Mesothelial cell of epicardium (in vitro differentiated cells): ENCODE measurements around the gene SLC45A1. TPM values are rescaled to one million over a fixed set of nuclear protein-coding genes. Genes with fewer than 3 reads are reported as not detected.

Experiments
- DNase-seq, 2 experiments: peaks; one replicate each; pipeline ENCODE4 v3.0.0; 2021; ENCODE audit warnings: low spot score in 2 of 2; ENCODE audit not compliant: unreplicated experiment in 2 of 2
- H3K27ac Mint-ChIP-seq: 2 replicates; pipeline ENCODE4 v1.8.0; 2021; ENCODE audit warnings: mixed read lengths
- H3K27me3 Mint-ChIP-seq: 2 replicates; pipeline ENCODE4 v1.8.0; 2021; ENCODE audit warnings: low read depth, mixed read lengths
- H3K36me3 Mint-ChIP-seq: 2 replicates; pipeline ENCODE4 v1.8.0; 2021; ENCODE audit warnings: mixed read lengths
- H3K4me1 Mint-ChIP-seq: 2 replicates; pipeline ENCODE4 v1.8.0; 2021; ENCODE audit warnings: mixed read lengths
- H3K4me3 Mint-ChIP-seq: 2 replicates; pipeline ENCODE4 v1.8.0; 2021; ENCODE audit warnings: mild to moderate bottlenecking, moderate library complexity, mixed read lengths
- H3K9me3 Mint-ChIP-seq: 2 replicates; pipeline ENCODE4 v1.8.0; 2021; ENCODE audit warnings: mixed read lengths
- total RNA-seq: library from RNA; stranded (reverse); gene quantifications from 3 replicates; pipeline ENCODE4 v1.2.1, GENCODE V29; 2021
- TF ChIP-seq, protein P1 (sequence below): fragments of 200-600 bp; sonication (generic); IDR thresholded peaks from one replicate; pipeline ENCODE4 v1.5.0; 2021; ENCODE audit warnings: antibody characterized with exemption; ENCODE audit not compliant: unreplicated experiment

The SLC45A1 gene
- total RNA-seq, 1 donor from 2014 or later: 4.9 TPM

- Mint-ChIP-seq H3K36me3 (no peaks in the 10 kb centered on the region), H3K27ac (peak overlapping the region; percentile 44), H3K4me3 (no peak overlapping the region), H3K9me3 (no peaks in the 10 kb centered on the region), H3K27me3 (no peaks in the 10 kb centered on the region), H3K4me1 (peaks cover 12% of the 10 kb centered on the region)
- DNase-seq: no peak
- TF ChIP-seq, protein P1, sequence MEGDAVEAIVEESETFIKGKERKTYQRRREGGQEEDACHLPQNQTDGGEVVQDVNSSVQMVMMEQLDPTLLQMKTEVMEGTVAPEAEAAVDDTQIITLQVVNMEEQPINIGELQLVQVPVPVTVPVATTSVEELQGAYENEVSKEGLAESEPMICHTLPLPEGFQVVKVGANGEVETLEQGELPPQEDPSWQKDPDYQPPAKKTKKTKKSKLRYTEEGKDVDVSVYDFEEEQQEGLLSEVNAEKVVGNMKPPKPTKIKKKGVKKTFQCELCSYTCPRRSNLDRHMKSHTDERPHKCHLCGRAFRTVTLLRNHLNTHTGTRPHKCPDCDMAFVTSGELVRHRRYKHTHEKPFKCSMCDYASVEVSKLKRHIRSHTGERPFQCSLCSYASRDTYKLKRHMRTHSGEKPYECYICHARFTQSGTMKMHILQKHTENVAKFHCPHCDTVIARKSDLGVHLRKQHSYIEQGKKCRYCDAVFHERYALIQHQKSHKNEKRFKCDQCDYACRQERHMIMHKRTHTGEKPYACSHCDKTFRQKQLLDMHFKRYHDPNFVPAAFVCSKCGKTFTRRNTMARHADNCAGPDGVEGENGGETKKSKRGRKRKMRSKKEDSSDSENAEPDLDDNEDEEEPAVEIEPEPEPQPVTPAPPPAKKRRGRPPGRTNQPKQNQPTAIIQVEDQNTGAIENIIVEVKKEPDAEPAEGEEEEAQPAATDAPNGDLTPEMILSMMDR: no peak
Measured at GRCh38 chr1:8293118-8293517, 24.8 kb upstream of the SLC45A1 start.

DNA sequence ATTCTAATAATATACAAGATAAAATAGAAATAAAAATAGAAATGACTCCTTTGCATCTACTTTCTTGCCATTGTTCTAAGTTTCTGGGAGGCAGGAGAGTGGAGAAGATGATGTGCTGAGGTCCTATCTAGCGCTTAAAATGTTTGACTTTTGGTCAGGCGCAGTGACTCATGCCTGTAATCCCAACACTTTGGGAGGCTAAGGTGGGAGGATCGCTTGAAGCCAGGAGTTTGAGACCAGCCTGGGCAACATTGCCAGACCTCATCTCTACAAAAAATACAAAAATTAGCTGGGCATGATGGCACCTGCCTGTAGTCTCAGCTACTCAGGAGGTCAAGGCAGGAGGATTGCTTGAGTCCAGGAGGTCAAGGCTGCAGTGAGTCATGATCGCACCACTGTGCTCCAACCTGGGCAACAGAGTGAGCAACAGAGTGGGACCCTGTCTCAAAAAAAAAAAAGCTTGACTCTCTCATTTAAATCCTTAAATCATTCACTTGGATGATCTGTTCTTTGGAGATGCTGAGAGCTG, 24.2 kb upstream of the SLC45A1 start:
- H3K27me3 Mint-ChIP-seq: no peaks in the 10 kb centered on the region
- H3K4me3 Mint-ChIP-seq: no peak overlapping the region
- TF ChIP-seq, protein P1: no peak
- DNase-seq: no peak
- no peaks in the 10 kb centered on the region for H3K36me3 Mint-ChIP-seq
- peaks cover 12% of the 10 kb centered on the region for H3K4me1 Mint-ChIP-seq
- H3K9me3 Mint-ChIP-seq: no peaks in the 10 kb centered on the region
- H3K27ac Mint-ChIP-seq: peak overlapping the region; percentile 50

DNA sequence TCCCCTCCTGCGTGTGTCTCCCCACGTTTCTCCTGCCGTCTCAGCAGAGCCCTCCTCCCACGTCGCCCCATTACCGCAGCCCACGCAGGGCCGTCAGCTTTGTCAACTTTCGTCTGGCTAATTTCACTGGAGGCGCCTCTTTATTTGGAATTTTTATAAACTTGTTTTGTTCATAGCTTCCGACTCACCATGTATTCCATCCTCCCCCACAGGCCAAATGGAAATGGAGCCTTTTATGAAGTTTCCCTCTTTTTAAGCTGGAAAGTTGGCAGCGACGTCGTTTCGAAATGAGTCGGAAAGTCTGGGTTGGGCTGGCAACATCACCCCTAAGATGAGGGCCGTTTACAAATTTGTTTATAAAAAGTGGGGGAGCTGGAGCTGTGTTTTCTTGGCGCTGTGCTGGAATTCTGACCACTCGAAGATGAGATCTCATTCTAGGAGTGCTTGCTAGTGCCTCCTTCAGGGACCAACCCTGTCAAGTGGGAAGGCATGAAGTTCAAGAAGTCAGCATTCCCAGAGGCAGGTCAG, 23.7 kb upstream of the SLC45A1 start:
- Mint-ChIP-seq H3K27ac (no peak overlapping the region), H3K27me3 (no peaks in the 10 kb centered on the region), H3K9me3 (no peaks in the 10 kb centered on the region), H3K4me1 (peaks cover 12% of the 10 kb centered on the region), H3K36me3 (no peaks in the 10 kb centered on the region), H3K4me3 (no peak overlapping the region)
- no peak for DNase-seq
- TF ChIP-seq, protein P1: no peak

- no peak for DNase-seq
- no peak overlapping the region for H3K27ac Mint-ChIP-seq
- no peaks in the 10 kb centered on the region for H3K36me3 Mint-ChIP-seq
- TF ChIP-seq, protein P1: no peak
- no peaks in the 10 kb centered on the region for H3K9me3 Mint-ChIP-seq
- H3K4me3 Mint-ChIP-seq: no peak overlapping the region
- H3K4me1 Mint-ChIP-seq: peaks cover 30% of the 10 kb centered on the region
- H3K27me3 Mint-ChIP-seq: no peaks in the 10 kb centered on the region
Measured at GRCh38 chr1:8297245-8297644, 20.7 kb upstream of the SLC45A1 start.

DNA sequence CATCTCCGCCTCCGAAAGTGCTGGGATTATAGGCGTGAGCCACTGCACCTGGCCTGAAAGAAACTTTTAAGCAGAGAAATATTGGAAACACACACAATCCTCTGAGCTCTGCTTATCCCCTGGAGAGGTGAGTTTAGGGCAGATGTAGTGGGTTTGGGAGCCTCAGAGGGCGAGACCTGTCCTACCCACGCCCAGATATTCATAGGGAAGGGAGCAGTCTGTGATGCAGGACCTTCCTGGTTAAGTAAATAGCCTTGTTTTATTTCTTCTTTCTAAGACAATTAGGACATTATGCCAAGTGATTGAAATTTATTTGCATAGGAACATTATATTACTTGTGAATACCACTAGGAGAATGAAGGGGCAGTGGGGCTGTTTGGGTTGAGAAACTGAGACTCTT, 18.0 kb upstream of the SLC45A1 start:
- Mint-ChIP-seq H3K36me3 (no peaks in the 10 kb centered on the region), H3K9me3 (no peaks in the 10 kb centered on the region), H3K4me1 (peaks cover 29% of the 10 kb centered on the region), H3K4me3 (no peak overlapping the region), H3K27me3 (no peaks in the 10 kb centered on the region), H3K27ac (peak overlapping the region; percentile 45)
- no peak for DNase-seq
- TF ChIP-seq, protein P1: no peak
